SK-N-SH (cell line): ENCODE measurements around the gene MAP3K4. TPM values are rescaled to one million over a fixed set of nuclear protein-coding genes. Genes with fewer than 3 reads are reported as not detected.

Experiments used
- CTCF ChIA-PET: fragments of 300-600, 350-600 bp; formaldehyde crosslinking; extraction: SDS; loops from one replicate; lab custom pipeline; 2021; lab: Yijun Ruan, JAX
- POLR2A ChIA-PET: fragments of 350-600 bp; sonication (Branson Sonifier 250); formaldehyde crosslinking; extraction: SDS; loops from one replicate; lab custom pipeline; 2020; ENCODE audit warnings: antibody characterized with exemption, inconsistent platforms; lab: Yijun Ruan, JAX
- DNase-seq: peaks from one replicate; pipeline ENCODE4 v3.0.0; 2012
- H2AFZ ChIP-seq: fragments of 200-600 bp; sonication (generic); 2 replicates; pipeline ENCODE4 v1.8.1; 2016; ENCODE audit warnings: antibody characterized with exemption, mild to moderate bottlenecking, low read depth
- H3F3A ChIP-seq: fragments of 200-600 bp; sonication (generic); replicated peaks from 2 replicates; pipeline ENCODE3; 2016; ENCODE audit warnings: antibody characterized with exemption, mild to moderate bottlenecking; ENCODE audit not compliant: insufficient read depth
- H3K27ac ChIP-seq, 2 experiments: fragments of 200-500 bp in 1 of 2; fragments of 200-600 bp in 1 of 2; sonication (Bioruptor generic) in 1 of 2; sonication (generic), shearing (Covaris generic) in 1 of 2; 2 replicates each; pipeline versions ENCODE4 v1.5.1 to v1.6.1; 2014 to 2016; ENCODE audit warnings: low read depth in 2 of 2, inconsistent platforms in 1 of 2, low read length in 1 of 2, mild to moderate bottlenecking in 1 of 2, mixed read lengths in 1 of 2
- H3K27me3 ChIP-seq: fragments of 200-600 bp; sonication (generic), shearing (Covaris generic); 2 replicates; pipeline ENCODE4 v1.6.1; 2016; ENCODE audit warnings: mixed run types; ENCODE audit not compliant: insufficient read depth
- H3K36me3 ChIP-seq, 2 experiments: fragments of 200-500 bp in 1 of 2; fragments of 200-600 bp in 1 of 2; sonication (Bioruptor generic) in 1 of 2; sonication (generic) in 1 of 2; replicated peaks in 1 of 2; 2 replicates each; pipeline versions ENCODE3 to v1.5.1; 2014 to 2016; ENCODE audit warnings: low read length in 1 of 2, mild to moderate bottlenecking in 1 of 2; ENCODE audit not compliant: insufficient read depth in 2 of 2, control insufficient read depth in 1 of 2
- H3K4me1 ChIP-seq, 2 experiments: fragments of 200-500 bp in 1 of 2; fragments of 200-600 bp in 1 of 2; sonication (Bioruptor generic) in 1 of 2; sonication (generic), shearing (Covaris generic) in 1 of 2; 2 replicates each; pipeline versions ENCODE4 v1.5.1 to v1.6.1; 2014 to 2016; ENCODE audit warnings: low read depth in 1 of 2, low read length in 1 of 2, mixed run types in 1 of 2; ENCODE audit not compliant: insufficient read depth in 2 of 2, control insufficient read depth in 1 of 2
- H3K4me2 ChIP-seq: fragments of 200-600 bp; sonication (generic), shearing (Covaris generic); 2 replicates; pipeline ENCODE4 v1.6.1; 2017; ENCODE audit warnings: mixed run types
- H3K4me3 ChIP-seq, 2 experiments: fragments of 200-500 bp in 1 of 2; fragments of 200-600 bp in 1 of 2; sonication (Bioruptor generic) in 1 of 2; sonication (generic), shearing (Covaris generic) in 1 of 2; 2 replicates each; pipeline versions ENCODE4 v1.5.1 to v1.8.1; 2014 to 2016; ENCODE audit warnings: low read depth in 2 of 2, inconsistent platforms in 1 of 2, low read length in 1 of 2, mild to moderate bottlenecking in 1 of 2, mixed read lengths in 1 of 2, moderate library complexity in 1 of 2
- H3K79me2 ChIP-seq: fragments of 200-600 bp; sonication (generic); 2 replicates; pipeline ENCODE4 v1.8.1; 2017; ENCODE audit warnings: mild to moderate bottlenecking; ENCODE audit not compliant: insufficient read depth
- H3K9ac ChIP-seq: fragments of 200-600 bp; sonication (generic); 2 replicates; pipeline ENCODE4 v1.6.1; 2017; ENCODE audit warnings: mixed run types
- H3K9me2 ChIP-seq: fragments of 200-600 bp; sonication (generic); 2 replicates; pipeline ENCODE4 v1.6.1; 2017; ENCODE audit warnings: mixed run types
- H3K9me3 ChIP-seq: fragments of 200-600 bp; sonication (generic); 2 replicates; pipeline ENCODE4 v1.6.1; 2017; ENCODE audit warnings: mixed run types, mild to moderate bottlenecking, moderate library complexity
- H4K20me1 ChIP-seq: fragments of 200-600 bp; sonication (generic); 2 replicates; pipeline ENCODE4 v1.6.1; 2017; ENCODE audit warnings: mild to moderate bottlenecking, mixed run types; ENCODE audit not compliant: insufficient read depth
- CTCF ChIP-seq: fragments of 200-600 bp; sonication (generic); IDR thresholded peaks from 2 replicates; pipeline ENCODE4 v1.6.1; 2017; ENCODE audit warnings: antibody characterized with exemption, mild to moderate bottlenecking, moderate library complexity
- EZH2phosphoT487 ChIP-seq: fragments of 200-600 bp; sonication (generic); IDR thresholded peaks from 2 replicates; pipeline ENCODE4 v1.6.1; 2017; ENCODE audit warnings: low read depth, mixed run types, mild to moderate bottlenecking, antibody characterized with exemption, moderate library complexity, borderline replicate concordance
- GATA2 ChIP-seq: sonication (generic); formaldehyde crosslinking; IDR thresholded peaks from 2 replicates; pipeline ENCODE4 v1.5.0; 2020; ENCODE audit warnings: mild to moderate bottlenecking, missing genetic modification reagents
- NRF1 ChIP-seq: IDR thresholded peaks from 2 replicates; pipeline ENCODE4 v1.6.1; 2012; ENCODE audit warnings: low read depth, mild to moderate bottlenecking, low read length
- PBX3 ChIP-seq: IDR thresholded peaks from 2 replicates; pipeline ENCODE4; 2012
- TAF1 ChIP-seq: IDR thresholded peaks from 2 replicates; pipeline ENCODE4 v1.6.1; 2012; ENCODE audit warnings: low read depth, mild to moderate bottlenecking, low read length, moderate library complexity, borderline replicate concordance
- TCF12 ChIP-seq: IDR thresholded peaks from 2 replicates; pipeline ENCODE4 v1.4.0; 2012
- TEAD4 ChIP-seq: IDR thresholded peaks from 2 replicates; pipeline ENCODE4 v1.4.0; 2012; ENCODE audit warnings: mild to moderate bottlenecking, borderline replicate concordance; ENCODE audit not compliant: insufficient read depth
- WGBS: methylation state at CpG from one replicate; pipeline ENCODE4 v1.1.6; 2017; ENCODE audit warnings: low lambda C conversion rate; 5-methylcytosine and 5-hydroxymethylcytosine counted together
- polyA plus RNA-seq, 3 experiments: library from polyadenylated mRNA; depleted of rRNA; stranded (reverse); fragments of >200 nt; gene quantifications; 2 replicates each; pipeline ENCODE4 v1.2.3, GENCODE V29; 2012

Gene MAP3K4
- polyA plus RNA-seq, 1 of the 3 experiments (the other 2 are of a cell fraction): 6.8 TPM

GRCh38 chr6:161008245-161008644 lies 16.7 kb downstream of the MAP3K4 start:
- no peak overlapping the region for H3K9ac ChIP-seq
- no peaks in the 10 kb centered on the region; the same call in 1 of the 2 replicates for H4K20me1 ChIP-seq
- no peak for TF ChIP-seq EZH2phosphoT487
- no peak for TF ChIP-seq TEAD4
- TF ChIP-seq CTCF: no peak
- no peak for TF ChIP-seq PBX3
- no peak for TF ChIP-seq NRF1
- no peak for TF ChIP-seq TCF12
- no peak for TF ChIP-seq TAF1
- no peak overlapping the region for H3K27ac ChIP-seq
- DNase-seq: no peak
- H3F3A ChIP-seq: peaks cover under 1% of the 10 kb centered on the region
- H3K9me3 ChIP-seq: no peaks in the 10 kb centered on the region
- ChIA-PET POLR2A (no interaction called here), CTCF (interaction anchor here (1.2 to 2.1 kb wide), 2 partner anchors 16 to 363 kb away, joined by 3 to 8 read pairs; no protein-coding TSS in a partner anchor)
- no peak overlapping the region for H3K4me3 ChIP-seq
- H2AFZ ChIP-seq: no peak overlapping the region
- no peaks in the 10 kb centered on the region for H3K36me3 ChIP-seq
- H3K9me2 ChIP-seq: no peaks in the 10 kb centered on the region
- H3K4me1 ChIP-seq: peaks cover 5 to 12% of the 10 kb centered on the region in 2 experiments; a peak in 3 of 4 replicates
- peaks cover 68% of the 10 kb centered on the region for H3K79me2 ChIP-seq
- 96% methylated on average over 4 of the region's 4 CpGs for WGBS
- no peak overlapping the region for H3K4me2 ChIP-seq
- no peaks in the 10 kb centered on the region for H3K27me3 ChIP-seq

- Histone ChIP-seq H2AFZ (no peak overlapping the region), H3K4me2 (no peak overlapping the region), H3K9me3 (no peaks in the 10 kb centered on the region), H3K9ac (no peak overlapping the region), H3K27me3 (no peaks in the 10 kb centered on the region), H3K79me2 (peaks cover 72% of the 10 kb centered on the region), H3F3A (no peaks in the 10 kb centered on the region), H3K27ac (no peak overlapping the region), H3K9me2 (no peaks in the 10 kb centered on the region), H3K4me1 (peaks cover 9 to 10% of the 10 kb centered on the region in 2 experiments; a peak in 3 of 4 replicates), H4K20me1 (no peaks in the 10 kb centered on the region; the same call in 1 of the 2 replicates), H3K4me3 (no peak overlapping the region), H3K36me3 (no peaks in the 10 kb centered on the region)
- CTCF ChIA-PET: interaction anchor here (0.6 to 1.0 kb wide), 2 partner anchors 10 to 18 kb away, joined by 3 to 4 read pairs; partner anchors contain the start of gene MAP3K4
- no peak for DNase-seq
- POLR2A ChIA-PET: no interaction called here
- WGBS: 91% methylated on average over 3 of the region's 3 CpGs
- no peak for TF ChIP-seq GATA2
- TF ChIP-seq EZH2phosphoT487: no peak
- TF ChIP-seq TAF1: no peak
These were observed 18.4 kb downstream of the MAP3K4 start for GRCh38 chr6:161009991-161010390.
